ENCODE results near the gene LINC01488. TPM values are rescaled to one million over a fixed set of nuclear protein-coding genes. Genes with fewer than 3 reads are reported as not detected.

The LINC01488 gene
- total RNA-seq, 2 experiments from 2014 or later: not detected

- POLR2A ChIA-PET: no interaction called here
- CTCF ChIA-PET: interaction anchor here (1.9 kb wide), 1 partner anchor 343 kb away, joined by 4 read pairs; no protein-coding TSS in a partner anchor
These were observed 36.9 kb upstream of the LINC01488 start for GRCh38 chr11:69444381-69445130.

- ChIA-PET CTCF (no interaction called here), POLR2A (no interaction called here)
These were observed 36.4 kb upstream of the LINC01488 start for GRCh38 chr11:69445131-69445470.

- CTCF ChIA-PET: no interaction called here
- POLR2A ChIA-PET: no interaction called here
These were observed 35.4 kb upstream of the LINC01488 start for GRCh38 chr11:69446108-69446507.

- ChIA-PET CTCF (no interaction called here), POLR2A (no interaction called here)
These were observed 33.7 kb upstream of the LINC01488 start for GRCh38 chr11:69447786-69448185.

- ChIA-PET POLR2A (no interaction called here), CTCF (no interaction called here)
These were observed 32.8 kb upstream of the LINC01488 start for GRCh38 chr11:69448471-69449284.

- ChIA-PET POLR2A (no interaction called here), CTCF (interaction anchor here (1.3 kb wide), 1 partner anchor 10 kb away, joined by 3 read pairs; no protein-coding TSS in a partner anchor)
These were observed 32.0 kb upstream of the LINC01488 start for GRCh38 chr11:69449320-69450063.

- ChIA-PET POLR2A (no interaction called here), CTCF (interaction anchor here (1.3 kb wide), 1 partner anchor 11 kb away, joined by 3 read pairs; no protein-coding TSS in a partner anchor)
These were observed 31.2 kb upstream of the LINC01488 start for GRCh38 chr11:69450064-69450856.

GRCh38 chr11:69450857-69451220, 30.6 kb upstream of the LINC01488 start:
- POLR2A ChIA-PET: no interaction called here

GRCh38 chr11:69451289-69451688, 30.2 kb upstream of the LINC01488 start:
- ChIA-PET POLR2A (no interaction called here), CTCF (no interaction called here)

More at GRCh38 chr11:69450857-69451220, 30.6 kb upstream of the LINC01488 start:
- CTCF ChIA-PET: interaction anchor here (1.3 kb wide), 1 partner anchor 11 kb away, joined by 3 read pairs; no protein-coding TSS in a partner anchor

- CTCF ChIA-PET: no interaction called here
- POLR2A ChIA-PET: no interaction called here
These were observed 29.1 kb upstream of the LINC01488 start for GRCh38 chr11:69452206-69452987.

- ChIA-PET CTCF (interaction anchor here (1.1 kb wide), 1 partner anchor 12 kb away, joined by 4 read pairs; no protein-coding TSS in a partner anchor), POLR2A (interaction anchor here (0.6 kb wide), 1 partner anchor 61 kb away, joined by 3 read pairs; no protein-coding TSS in a partner anchor)
These were observed 28.3 kb upstream of the LINC01488 start for GRCh38 chr11:69453151-69453550.

- POLR2A ChIA-PET: interaction anchor here (0.6 kb wide), 1 partner anchor 62 kb away, joined by 3 read pairs; no protein-coding TSS in a partner anchor
- CTCF ChIA-PET: interaction anchor here (1.1 kb wide), 1 partner anchor 11 kb away, joined by 4 read pairs; no protein-coding TSS in a partner anchor
These were observed 27.4 kb upstream of the LINC01488 start for GRCh38 chr11:69454018-69454417.

- POLR2A ChIA-PET: interaction anchor here (0.5 kb wide), 1 partner anchor 34 kb away, joined by 3 read pairs; no protein-coding TSS in a partner anchor
- CTCF ChIA-PET: no interaction called here
These were observed 25.5 kb upstream of the LINC01488 start for GRCh38 chr11:69455969-69456368.

- CTCF ChIA-PET: no interaction called here
These were observed 24.8 kb upstream of the LINC01488 start for GRCh38 chr11:69456712-69457111.

GRCh38 chr11:69459848-69460539, 21.5 kb upstream of the LINC01488 start:
- POLR2A ChIA-PET: no interaction called here
- CTCF ChIA-PET: interaction anchor here (0.6 kb wide), 1 partner anchor 504 kb away, joined by 3 read pairs; no protein-coding TSS in a partner anchor

More at GRCh38 chr11:69456712-69457111, 24.8 kb upstream of the LINC01488 start:
- POLR2A ChIA-PET: no interaction called here

- ChIA-PET POLR2A (no interaction called here), CTCF (no interaction called here)
These were observed 20.8 kb upstream of the LINC01488 start for GRCh38 chr11:69460540-69461257.

GRCh38 chr11:69461272-69461962, 20.0 kb upstream of the LINC01488 start:
- ChIA-PET POLR2A (no interaction called here), CTCF (no interaction called here)

Measured in activated CD8-positive, alpha-beta memory T cell treated with anti-CD3 and anti-CD28 coated beads for 36 hours (primary cell).